Esophagus squamous epithelium (tissue), 5 donors: Measurements from ENCODE around the gene SNX27. TPM values are rescaled to one million over a fixed set of nuclear protein-coding genes. Genes with fewer than 3 reads are reported as not detected.
"Not testable (repeated sequence)": the region's sequence is repeated elsewhere in the genome, so short reads cannot be mapped to it uniquely, and the experiment has no call there.

Source experiments
- DNase-seq: peaks from one replicate; lab custom pipeline; 2025; lab: John Stamatoyannopoulos, UW
- H3K27ac ChIP-seq, 4 donors: fragments of 200-600 bp; sonication (generic); one replicate each; pipeline ENCODE4 v1.5.1; 2016 to 2019; ENCODE audit warnings: mild to moderate bottlenecking in 1 of 4
- H3K27me3 ChIP-seq, 4 donors: fragments of 200-600 bp; sonication (generic); 1 replicate in 3 of 4; 2 replicates in 1 of 4; pipeline versions ENCODE4 v1.5.1 to v1.6.0; 2017 to 2021; ENCODE audit warnings: antibody characterized with exemption in 1 of 4
- H3K36me3 ChIP-seq, 3 donors: fragments of 200-600 bp; sonication (generic); one replicate each; pipeline ENCODE4 v1.5.1; 2016 to 2019
- H3K4me1 ChIP-seq, 3 donors: fragments of 200-600 bp; sonication (generic); one replicate each; pipeline ENCODE4 v1.5.1; 2017 to 2019
- H3K4me3 ChIP-seq, 4 donors: fragments of 200-600 bp; sonication (generic); 1 replicate in 3 of 4; 2 replicates in 1 of 4; pipeline ENCODE4 v1.5.1; 2016 to 2019; ENCODE audit warnings: mild to moderate bottlenecking in 2 of 4, moderate library complexity in 1 of 4
- H3K9me3 ChIP-seq, 3 donors: fragments of 200-600 bp; sonication (generic); one replicate each; pipeline ENCODE4 v1.5.1; 2016 to 2019
- POLR2A ChIP-seq, 4 donors: fragments of 450-650 bp; IDR thresholded peaks; one replicate each; pipeline ENCODE4 v1.6.1; 2017; ENCODE audit warnings: antibody characterized with exemption in 4 of 4, mild to moderate bottlenecking in 4 of 4, moderate library complexity in 3 of 4
- WGBS, 2 donors: methylation state at CpG; one replicate each; pipeline ENCODE4 v1.1.5; 2018; 5-methylcytosine and 5-hydroxymethylcytosine counted together
- intact Hi-C: fragments of 100-400 bp; cut with DNase I; formaldehyde crosslinking; loops from one replicate; pipeline ENCODE4 v1.15.0; 2022
- total RNA-seq, 4 donors: library from RNA; depleted of rRNA; stranded (reverse); fragments of >200 nt; gene quantifications; one replicate each; pipeline ENCODE4 v1.1.0, GENCODE V29; 2016
- TF ChIP-seq, protein P1 (sequence below), 6 experiments: fragments of 450-650 bp in 4 of 6; fragments of 200-600 bp in 2 of 6; sonication (generic) in 2 of 6; IDR thresholded peaks; one replicate each; pipeline ENCODE4 v1.5.1; 2016 to 2019; ENCODE audit warnings: antibody characterized with exemption in 6 of 6, mild to moderate bottlenecking in 4 of 6, moderate library complexity in 4 of 6
- donor health status: DM: yes; HTN: yes; CAD: no.

SNX27 gene
- total RNA-seq, 4 donors from 2014 or later, result 15.0 to 30.3 (median 17.3) TPM

- intact Hi-C loops, result loop anchor here (10.0 kb wide), 1 partner anchor 87 kb away; no protein-coding TSS in a partner anchor
- Histone ChIP-seq H3K27ac (no peak overlapping the region), H3K36me3 (peaks cover 0 to 64% (median 0%) of the 10 kb centered on the region in 3 donors)
Measured at GRCh38 chr1:151681923-151682322, 70.1 kb downstream of the SNX27 start.

GRCh38 chr1:151682901-151683300 is 71.1 kb downstream of the SNX27 start:
- peaks cover 0 to 17% (median 0%) of the 10 kb centered on the region in 3 donors for H3K4me1 ChIP-seq
- intact Hi-C loops, result loop anchor here (10.0 kb wide), 1 partner anchor 88 kb away; no protein-coding TSS in a partner anchor
- 93 to 97% methylated on average over 7 of the region's 7 CpGs for WGBS, 2 donors
- not testable (repeated sequence) for H3K27me3 ChIP-seq, H3K4me3 ChIP-seq, DNase-seq, H3K27ac ChIP-seq, H3K9me3 ChIP-seq
- peaks cover 0 to 64% (median 0%) of the 10 kb centered on the region in 3 donors for H3K36me3 ChIP-seq

More at GRCh38 chr1:151681923-151682322, 70.1 kb downstream of the SNX27 start:
- no peaks in the 10 kb centered on the region for H3K9me3 ChIP-seq
- no peak overlapping the region for H3K4me3 ChIP-seq
- 79 to 86% methylated on average over 2 of the region's 2 CpGs for WGBS, 2 donors
- TF ChIP-seq, protein P1, sequence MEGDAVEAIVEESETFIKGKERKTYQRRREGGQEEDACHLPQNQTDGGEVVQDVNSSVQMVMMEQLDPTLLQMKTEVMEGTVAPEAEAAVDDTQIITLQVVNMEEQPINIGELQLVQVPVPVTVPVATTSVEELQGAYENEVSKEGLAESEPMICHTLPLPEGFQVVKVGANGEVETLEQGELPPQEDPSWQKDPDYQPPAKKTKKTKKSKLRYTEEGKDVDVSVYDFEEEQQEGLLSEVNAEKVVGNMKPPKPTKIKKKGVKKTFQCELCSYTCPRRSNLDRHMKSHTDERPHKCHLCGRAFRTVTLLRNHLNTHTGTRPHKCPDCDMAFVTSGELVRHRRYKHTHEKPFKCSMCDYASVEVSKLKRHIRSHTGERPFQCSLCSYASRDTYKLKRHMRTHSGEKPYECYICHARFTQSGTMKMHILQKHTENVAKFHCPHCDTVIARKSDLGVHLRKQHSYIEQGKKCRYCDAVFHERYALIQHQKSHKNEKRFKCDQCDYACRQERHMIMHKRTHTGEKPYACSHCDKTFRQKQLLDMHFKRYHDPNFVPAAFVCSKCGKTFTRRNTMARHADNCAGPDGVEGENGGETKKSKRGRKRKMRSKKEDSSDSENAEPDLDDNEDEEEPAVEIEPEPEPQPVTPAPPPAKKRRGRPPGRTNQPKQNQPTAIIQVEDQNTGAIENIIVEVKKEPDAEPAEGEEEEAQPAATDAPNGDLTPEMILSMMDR (IDR thresholded peaks at IDR 0.05), result no peak
- TF ChIP-seq POLR2A (IDR thresholded peaks at IDR 0.05), result no peak
- DNase-seq, result no peak
- H3K4me1 ChIP-seq, result peaks cover 0 to 17% (median 0%) of the 10 kb centered on the region in 3 donors
- no peaks in the 10 kb centered on the region for H3K27me3 ChIP-seq

- DNase-seq, result no peak
- no peak overlapping the region for H3K27ac ChIP-seq
- H3K36me3 ChIP-seq, result peaks cover 0 to 55% (median 0%) of the 10 kb centered on the region in 3 donors
- peaks cover 0 to 17% (median 0%) of the 10 kb centered on the region in 3 donors for H3K4me1 ChIP-seq
- H3K27me3 ChIP-seq, result no peaks in the 10 kb centered on the region
- WGBS, 2 donors, result 70 to 95% methylated on average over 2 of the region's 2 CpGs
- intact Hi-C loops, result loop anchor here (10.0 kb wide), 1 partner anchor 89 kb away; no protein-coding TSS in a partner anchor
- H3K9me3 ChIP-seq, result no peaks in the 10 kb centered on the region
- TF ChIP-seq, protein P1 (IDR thresholded peaks at IDR 0.05), result no peak
- TF ChIP-seq POLR2A (IDR thresholded peaks at IDR 0.05), result no peak
- H3K4me3 ChIP-seq, result no peak overlapping the region
Measured at GRCh38 chr1:151684128-151684527, 72.3 kb downstream of the SNX27 start.

DNA sequence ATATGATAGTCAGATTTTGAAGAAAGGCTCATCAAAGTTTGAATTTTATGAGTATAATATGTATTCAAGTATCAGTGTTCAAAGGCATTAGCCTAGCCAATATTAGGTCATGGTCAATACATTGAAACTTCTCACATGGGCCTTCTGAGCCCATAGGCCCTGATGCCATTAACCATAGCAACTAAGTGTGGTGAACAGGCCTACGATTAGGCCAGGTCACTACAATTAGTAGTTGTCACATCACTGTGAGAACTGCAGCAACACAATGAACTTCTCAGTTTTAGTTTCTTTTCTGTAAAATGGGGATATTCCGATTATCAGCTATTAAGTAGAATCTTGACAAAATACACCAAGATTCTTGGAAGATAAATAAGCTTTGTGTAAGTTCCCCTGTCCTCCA is 74.7 kb downstream of the SNX27 start:
- no peak for DNase-seq
- H3K4me3 ChIP-seq, result no peak overlapping the region
- H3K4me1 ChIP-seq, result peaks cover 0 to under 1% (median 0%) of the 10 kb centered on the region in 3 donors
- H3K27me3 ChIP-seq, result no peaks in the 10 kb centered on the region
- no peak overlapping the region for H3K27ac ChIP-seq
- intact Hi-C loops, result loop anchor here (10.0 kb wide), 1 partner anchor 92 kb away; no protein-coding TSS in a partner anchor
- H3K9me3 ChIP-seq, result no peaks in the 10 kb centered on the region
- 76 to 77% methylated on average over 2 of the region's 2 CpGs for WGBS, 2 donors
- peaks cover 0 to 62% (median 0%) of the 10 kb centered on the region in 3 donors for H3K36me3 ChIP-seq
- no peak for TF ChIP-seq POLR2A (IDR thresholded peaks at IDR 0.05)
- TF ChIP-seq, protein P1 (IDR thresholded peaks at IDR 0.05), result no peak

GRCh38 chr1:151689494-151689893 is 77.6 kb downstream of the SNX27 start:
- Histone ChIP-seq H3K36me3 (peaks cover 0 to 60% (median 9%) of the 10 kb centered on the region in 3 donors), H3K4me3 (no peak overlapping the region), H3K27me3 (no peaks in the 10 kb centered on the region), H3K4me1 (no peaks in the 10 kb centered on the region), H3K27ac (no peak overlapping the region), H3K9me3 (no peaks in the 10 kb centered on the region)
- WGBS, 2 donors, result 80 to 83% methylated on average over 4 of the region's 4 CpGs
- intact Hi-C loops, result loop anchor here (10.0 kb wide), 1 partner anchor 95 kb away; no protein-coding TSS in a partner anchor
- TF ChIP-seq POLR2A (IDR thresholded peaks at IDR 0.05), result no peak
- TF ChIP-seq, protein P1 (IDR thresholded peaks at IDR 0.05), result no peak
- no peak for DNase-seq
